GM18502 (cell line): ENCODE results near the gene MEGF11.

Experiments
- ATAC-seq: cut with Tn5 transposase; IDR thresholded peaks from one replicate; pipeline ENCODE4 v1.9.1; 2021; ENCODE audit warnings: mild to moderate bottlenecking; ENCODE audit not compliant: unreplicated experiment, poor library complexity

MEGF11 gene

DNA sequence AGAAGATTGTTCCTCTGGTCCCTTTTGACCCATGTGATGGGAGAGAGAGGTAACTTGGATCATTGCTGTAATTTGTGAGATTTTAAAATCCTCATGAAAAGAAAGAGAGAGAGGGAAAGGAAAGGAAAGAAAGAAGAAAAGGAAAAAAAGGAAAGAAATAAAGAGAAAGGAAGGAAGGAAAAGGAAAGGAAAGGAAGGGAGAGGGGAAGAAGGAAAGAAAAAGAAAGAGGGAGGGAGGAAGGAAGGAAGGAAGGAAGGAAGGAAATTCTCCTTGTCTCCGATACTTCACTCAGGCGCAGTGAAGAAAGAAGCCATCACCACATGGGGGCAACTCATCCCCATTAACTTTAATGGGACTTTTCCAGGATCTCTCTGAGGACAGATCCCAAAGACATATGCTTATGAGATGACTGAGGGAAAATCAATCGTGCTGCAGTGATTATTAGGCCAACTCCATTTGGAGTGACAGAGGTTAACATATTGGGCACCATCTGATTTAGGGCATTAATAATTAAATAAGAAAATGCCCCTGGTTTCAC, 123.0 kb downstream of the MEGF11 start:
- ATAC-seq = no peak

GRCh38 chr15:66129586-66129985, 124.0 kb downstream of the MEGF11 start:
- no peak for ATAC-seq

DNA sequence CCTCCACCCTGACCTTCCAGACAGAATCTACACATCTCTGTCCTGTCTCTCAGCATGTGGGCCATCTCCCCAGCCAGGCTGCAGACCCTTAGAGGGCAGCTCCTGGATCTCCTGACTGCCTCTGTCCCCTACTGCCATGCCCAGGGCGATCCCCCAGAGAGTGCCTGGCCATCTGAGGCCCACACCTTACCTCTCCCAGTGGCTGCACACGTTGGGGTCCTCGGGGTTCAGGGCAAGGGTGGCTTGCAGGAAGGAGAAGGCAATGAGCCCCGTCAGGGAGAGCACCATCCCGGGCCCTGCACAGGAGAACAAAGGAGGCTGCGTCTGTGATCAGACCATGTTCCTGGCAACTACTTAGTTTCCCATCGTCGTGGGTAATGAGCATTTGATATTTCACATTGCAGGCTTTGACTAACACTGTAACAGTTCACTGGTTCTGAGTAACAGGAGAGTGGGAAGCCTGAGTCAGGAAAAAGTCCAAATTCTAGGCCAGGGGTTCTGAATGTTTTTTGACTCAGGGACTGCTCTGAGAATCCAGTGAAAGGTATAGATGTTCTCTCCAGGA, 125.4 kb downstream of the MEGF11 start:
- ATAC-seq = no peak

- no peak for ATAC-seq
Measured at GRCh38 chr15:66126456-66126855, 127.1 kb downstream of the MEGF11 start.

- no peak for ATAC-seq
Measured at GRCh38 chr15:66126031-66126441, 127.5 kb downstream of the MEGF11 start.

DNA sequence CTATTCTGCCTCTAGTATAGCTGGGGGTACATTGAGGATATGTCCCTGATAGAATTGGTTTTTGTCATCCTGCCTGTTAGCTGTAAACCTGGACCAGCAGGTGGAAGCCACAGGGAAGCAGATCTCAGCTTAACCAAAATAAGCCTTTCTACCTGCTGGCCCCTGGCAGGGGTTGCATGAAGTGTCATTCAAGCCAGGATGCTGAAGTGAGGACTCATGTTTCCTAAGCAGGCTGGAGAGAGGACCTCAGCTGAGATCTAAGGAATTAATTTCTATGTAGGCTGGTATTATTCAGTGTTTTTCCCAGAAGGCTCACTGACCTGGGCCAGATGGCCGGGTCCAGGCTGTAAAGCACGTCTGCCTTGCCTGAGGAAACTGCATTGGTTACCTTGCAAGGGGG, 128.9 kb downstream of the MEGF11 start:
- no peak for ATAC-seq

DNA sequence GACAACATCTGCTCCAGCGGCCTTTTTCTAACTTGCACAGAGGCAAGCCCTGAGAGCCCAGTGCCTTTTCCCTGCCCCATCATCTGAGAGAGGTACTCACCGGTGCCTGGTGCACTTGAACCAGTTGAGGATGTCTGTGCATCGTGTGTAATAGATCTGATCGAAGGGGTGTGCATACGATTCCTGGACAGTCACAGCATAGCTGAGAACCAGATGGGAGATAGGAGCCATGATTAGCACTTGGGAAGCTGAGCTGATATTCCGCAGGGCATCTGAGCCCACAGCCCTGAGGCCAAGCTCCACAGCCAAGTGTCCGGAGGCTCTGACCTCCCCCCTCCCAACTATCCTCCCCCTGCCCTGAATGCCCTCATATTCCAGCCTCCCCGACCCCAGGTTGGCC, 129.8 kb downstream of the MEGF11 start:
- no peak for ATAC-seq

DNA sequence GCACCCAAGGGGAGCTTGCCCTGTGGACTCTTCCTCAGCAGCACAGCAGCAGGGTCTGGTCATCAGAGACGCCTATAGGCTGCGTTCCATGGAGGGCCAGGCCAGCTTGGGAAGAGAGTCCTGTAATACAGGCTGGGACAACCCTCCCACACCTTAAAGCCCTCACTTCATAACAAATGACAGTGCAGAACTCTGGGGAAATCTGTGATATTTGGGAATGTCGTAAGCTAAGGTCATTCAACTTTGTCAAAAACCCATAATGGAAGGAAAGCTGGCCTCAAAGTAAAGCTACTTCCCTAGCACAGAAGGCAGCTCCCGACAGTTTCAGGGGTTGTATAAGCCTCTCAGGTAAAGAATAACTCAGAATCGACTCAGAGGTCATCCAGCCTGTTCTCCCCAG, 133.1 kb downstream of the MEGF11 start:
- ATAC-seq = no peak

GRCh38 chr15:66117841-66118240, 135.7 kb downstream of the MEGF11 start:
- ATAC-seq = no peak

DNA sequence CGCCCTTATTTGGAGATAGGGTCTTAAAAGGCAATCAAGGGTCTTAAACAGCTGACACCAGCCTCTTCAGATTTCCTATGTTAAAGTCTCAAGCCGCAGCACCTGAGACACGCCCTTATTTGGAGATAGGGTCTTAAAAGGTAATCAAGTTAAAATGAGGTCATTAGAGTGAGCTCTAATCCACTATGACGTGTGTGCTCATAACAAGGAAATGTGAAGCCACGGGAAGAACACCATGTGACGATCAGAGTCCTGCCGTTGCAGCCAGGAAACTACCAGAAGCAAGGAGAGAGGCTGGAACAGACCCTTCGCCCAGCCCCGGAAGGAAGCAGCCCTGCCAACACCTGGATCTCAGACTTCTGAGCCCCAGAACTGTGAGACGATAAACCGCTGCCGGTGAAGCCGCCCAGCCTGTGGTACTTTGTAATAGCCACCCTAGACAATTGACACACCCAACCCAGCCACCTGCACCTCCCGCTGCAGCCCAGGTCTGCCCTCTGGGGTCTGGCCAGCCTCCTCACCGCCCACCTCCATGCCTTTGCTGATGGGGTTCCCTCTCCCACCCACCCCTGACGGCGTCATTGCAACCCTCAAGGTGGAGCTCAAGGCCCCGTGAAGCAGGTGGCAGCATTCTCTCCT, 137.9 kb downstream of the MEGF11 start:
- no peak for ATAC-seq

DNA sequence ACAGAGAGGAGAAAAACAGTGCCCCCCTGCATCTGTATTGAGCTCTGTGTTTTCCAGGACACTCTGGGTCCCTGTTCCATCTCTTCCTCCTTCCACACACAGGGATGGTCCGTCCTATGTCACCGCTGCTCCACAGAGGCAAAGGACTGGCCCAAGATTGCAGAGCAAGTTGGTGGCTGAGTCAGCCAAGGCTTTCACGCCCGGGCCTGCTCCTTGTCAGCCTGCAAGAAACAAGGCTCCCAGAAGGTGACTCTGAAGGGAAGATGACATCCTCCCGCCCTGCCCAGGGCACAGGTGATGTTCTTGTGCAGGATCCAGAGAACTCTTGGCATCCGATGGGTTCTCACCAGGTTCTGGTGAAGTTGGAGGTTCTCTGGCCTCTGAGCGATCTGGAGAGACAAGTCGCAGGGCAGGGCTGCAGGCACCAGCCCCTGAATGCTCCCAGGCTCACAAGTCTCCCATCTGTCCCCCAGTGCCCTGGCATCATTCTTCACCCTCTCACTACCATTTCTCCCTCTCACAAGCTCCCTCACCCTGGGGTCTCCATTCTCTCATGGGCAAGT, 138.6 kb downstream of the MEGF11 start:
- ATAC-seq = no peak

GRCh38 chr15:66112388-66112787, 141.2 kb downstream of the MEGF11 start:
- no peak for ATAC-seq

- no peak for ATAC-seq
Measured at GRCh38 chr15:66111363-66111762, 142.2 kb downstream of the MEGF11 start.

- no peak for ATAC-seq
Measured at GRCh38 chr15:66110864-66111263, 142.7 kb downstream of the MEGF11 start.

GRCh38 chr15:66109826-66110225, 143.7 kb downstream of the MEGF11 start:
- ATAC-seq = no peak

GRCh38 chr15:66108483-66109265, 144.9 kb downstream of the MEGF11 start:
- no peak for ATAC-seq

DNA sequence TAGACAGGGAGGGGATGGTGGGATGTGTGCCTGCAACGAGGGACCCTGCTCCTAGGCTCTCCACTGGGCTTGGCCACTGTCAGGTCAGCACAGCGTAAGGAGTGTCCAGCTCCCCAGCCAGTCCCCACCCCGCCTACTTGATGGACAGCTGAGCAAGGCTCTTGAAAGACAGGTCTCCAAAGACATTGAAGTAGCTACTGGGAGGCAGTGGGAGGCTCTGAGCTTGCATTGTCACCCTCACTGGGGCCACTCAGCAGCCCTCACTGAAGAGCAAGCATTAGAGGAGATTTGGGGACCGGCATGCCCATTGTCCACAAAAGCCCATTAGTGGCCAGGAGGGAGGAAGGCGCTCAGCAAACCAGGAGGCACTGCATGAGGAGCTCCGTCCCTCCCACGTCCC, 146.5 kb downstream of the MEGF11 start:
- no peak for ATAC-seq

DNA sequence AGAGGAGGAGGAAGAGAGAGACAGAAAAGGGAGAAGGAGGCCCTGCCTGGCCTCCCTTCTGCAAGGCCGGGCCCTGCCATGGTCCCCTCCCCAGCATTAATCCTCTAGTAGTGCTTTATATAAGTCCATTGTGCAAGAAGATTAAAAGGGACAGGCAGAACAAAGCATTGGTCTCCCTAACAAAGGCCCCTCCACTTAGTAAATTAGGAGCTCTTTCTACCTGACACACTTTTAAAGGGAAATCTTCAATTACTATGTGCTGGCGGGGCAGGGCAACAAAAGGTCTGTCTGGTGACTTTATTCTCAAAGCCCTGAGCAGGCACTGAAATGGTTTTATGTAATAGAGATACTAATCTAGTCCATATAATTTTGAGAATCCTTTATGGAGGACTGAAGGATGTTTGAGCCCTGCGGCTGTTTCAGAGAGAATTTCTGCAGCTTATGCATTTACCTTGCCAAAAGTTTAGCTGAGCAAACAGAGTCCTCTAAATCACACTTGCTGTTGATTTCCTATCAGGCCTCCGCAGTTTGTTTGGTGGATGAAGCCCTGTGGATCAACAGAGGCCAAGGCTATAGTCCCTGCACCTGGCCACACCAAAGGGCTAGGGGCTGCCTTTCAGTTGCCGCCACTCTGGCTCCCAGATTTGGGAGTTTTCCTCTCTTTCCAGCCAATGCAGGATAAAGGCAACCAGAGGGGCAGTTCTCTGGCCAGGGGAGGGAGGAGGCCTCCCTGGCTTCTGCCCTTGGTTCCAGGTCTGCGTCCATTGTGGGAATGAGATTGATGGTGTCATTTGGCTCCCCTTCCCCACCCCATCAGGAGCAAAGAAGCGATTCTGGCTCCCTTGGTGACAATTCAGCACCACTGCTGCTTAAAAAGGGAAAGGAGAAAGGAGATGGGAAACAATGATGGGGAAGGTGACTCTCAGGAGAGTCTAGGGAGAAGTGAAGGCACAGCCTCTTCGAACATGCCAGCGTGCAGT, 148.0 kb downstream of the MEGF11 start:
- no peak for ATAC-seq

GRCh38 chr15:66103293-66103590, 150.3 kb downstream of the MEGF11 start:
- no peak for ATAC-seq
